Measurements from ENCODE around the gene HTRA1.

Gene HTRA1

GRCh38 chr10:122546242-122546641, 84.9 kb downstream of the HTRA1 start:
- H3K36me3 ChIP-seq (ENCODE audit: insufficient read depth, low read length): no peaks in the 10 kb centered on the region
- no peak overlapping the region for H3K4me3 ChIP-seq (ENCODE audit: low read length, poor library complexity, severe bottlenecking)
- no peaks in the 10 kb centered on the region for H3K27me3 ChIP-seq (ENCODE audit: insufficient read depth, low read length, poor library complexity, severe bottlenecking)
- H3K4me2 ChIP-seq (ENCODE audit: low read depth, low read length, poor library complexity, severe bottlenecking): no peak overlapping the region
- TF ChIP-seq EZH2phosphoT487 (IDR thresholded peaks at IDR 0.05; ENCODE audit: borderline replicate concordance) (no peak), CTCF (conservative IDR thresholded peaks at IDR 0.05; ENCODE audit: low read length) (no peak)
- peaks cover 6% of the 10 kb centered on the region for H3F3A ChIP-seq (ENCODE audit: low read depth)
- no peaks in the 10 kb centered on the region for H4K20me1 ChIP-seq (ENCODE audit: insufficient read depth, low read length, poor library complexity, severe bottlenecking)
- no peaks in the 10 kb centered on the region for H3K9me3 ChIP-seq (ENCODE audit: insufficient read depth, low read depth, low read length)
- H2AFZ ChIP-seq (ENCODE audit: low read length): no peak overlapping the region
- H3K4me1 ChIP-seq (ENCODE audit: insufficient read depth, low read length, poor library complexity, severe bottlenecking): peaks cover 52% of the 10 kb centered on the region
- H3K9me2 ChIP-seq (replicated peaks; ENCODE audit: low read depth, low read length): no peaks in the 10 kb centered on the region
- no peaks in the 10 kb centered on the region for H3K79me2 ChIP-seq (ENCODE audit: insufficient read depth, low read length)
- no peak overlapping the region for H3K9ac ChIP-seq (ENCODE audit: low read depth, low read length, poor library complexity, severe bottlenecking)

- Histone ChIP-seq H3K9me2 (replicated peaks; ENCODE audit: low read depth, low read length) (no peaks in the 10 kb centered on the region), H3K36me3 (ENCODE audit: insufficient read depth, low read length) (no peaks in the 10 kb centered on the region), H4K20me1 (ENCODE audit: insufficient read depth, low read length, poor library complexity, severe bottlenecking) (no peaks in the 10 kb centered on the region), H3K4me3 (ENCODE audit: low read length, poor library complexity, severe bottlenecking) (no peak overlapping the region), H2AFZ (ENCODE audit: low read length) (0 out of 2 replicates have a peak overlapping the region, but pooled peaks have one; percentile 9), H3K4me1 (ENCODE audit: insufficient read depth, low read length, poor library complexity, severe bottlenecking) (peaks cover 44% of the 10 kb centered on the region), H3K9me3 (ENCODE audit: insufficient read depth, low read depth, low read length) (no peaks in the 10 kb centered on the region), H3F3A (ENCODE audit: low read depth) (no peaks in the 10 kb centered on the region), H3K4me2 (ENCODE audit: low read depth, low read length, poor library complexity, severe bottlenecking) (no peak overlapping the region), H3K27me3 (ENCODE audit: insufficient read depth, low read length, poor library complexity, severe bottlenecking) (no peaks in the 10 kb centered on the region), H3K79me2 (ENCODE audit: insufficient read depth, low read length) (no peaks in the 10 kb centered on the region), H3K9ac (ENCODE audit: low read depth, low read length, poor library complexity, severe bottlenecking) (no peak overlapping the region)
- TF ChIP-seq CTCF (conservative IDR thresholded peaks at IDR 0.05; ENCODE audit: low read length): no peak
- no peak for TF ChIP-seq EZH2phosphoT487 (IDR thresholded peaks at IDR 0.05; ENCODE audit: borderline replicate concordance)
Measured at GRCh38 chr10:122548407-122549085, 87.2 kb downstream of the HTRA1 start.

- Histone ChIP-seq H3K9me3 (ENCODE audit: insufficient read depth, low read depth, low read length) (no peaks in the 10 kb centered on the region), H3K27me3 (ENCODE audit: insufficient read depth, low read length, poor library complexity, severe bottlenecking) (no peaks in the 10 kb centered on the region), H3K36me3 (ENCODE audit: insufficient read depth, low read length) (no peaks in the 10 kb centered on the region), H3K4me2 (ENCODE audit: low read depth, low read length, poor library complexity, severe bottlenecking) (no peak overlapping the region), H3F3A (ENCODE audit: low read depth) (no peaks in the 10 kb centered on the region), H3K4me3 (ENCODE audit: low read length, poor library complexity, severe bottlenecking) (no peak overlapping the region), H3K9me2 (replicated peaks; ENCODE audit: low read depth, low read length) (no peaks in the 10 kb centered on the region), H3K9ac (ENCODE audit: low read depth, low read length, poor library complexity, severe bottlenecking) (no peak overlapping the region), H4K20me1 (ENCODE audit: insufficient read depth, low read length, poor library complexity, severe bottlenecking) (no peaks in the 10 kb centered on the region), H3K79me2 (ENCODE audit: insufficient read depth, low read length) (no peaks in the 10 kb centered on the region), H3K4me1 (ENCODE audit: insufficient read depth, low read length, poor library complexity, severe bottlenecking) (peaks cover 41% of the 10 kb centered on the region), H2AFZ (ENCODE audit: low read length) (no peak overlapping the region)
- no peak for TF ChIP-seq EZH2phosphoT487 (IDR thresholded peaks at IDR 0.05; ENCODE audit: borderline replicate concordance)
- no peak for TF ChIP-seq CTCF (conservative IDR thresholded peaks at IDR 0.05; ENCODE audit: low read length)
Measured at GRCh38 chr10:122549636-122550035, 88.3 kb downstream of the HTRA1 start.

All from Loucy (cell line).